AG09309 (cell line): ENCODE data around the gene INSRR.
A peak's percentile ranks its signal among the peaks of the same experiment; 100 is the strongest.

ENCODE experiments used
- DNase-seq: peaks from one replicate; pipeline ENCODE4 v3.0.0-alpha.2; 2010; ENCODE audit warnings: low read depth
- H3K4me3 ChIP-seq: 2 replicates; pipeline ENCODE4 v1.5.1; 2011; ENCODE audit warnings: mild to moderate bottlenecking, low read depth, low read length, moderate library complexity; ENCODE audit not compliant: control insufficient read depth
- TF ChIP-seq, protein P1 (sequence below): IDR thresholded peaks from 2 replicates; pipeline ENCODE4 v1.5.1; 2011; ENCODE audit warnings: mild to moderate bottlenecking, low read depth, low read length, inconsistent platforms; ENCODE audit not compliant: insufficient read depth, control insufficient read depth; ENCODE audit errors: missing control alignments

Gene INSRR

DNA sequence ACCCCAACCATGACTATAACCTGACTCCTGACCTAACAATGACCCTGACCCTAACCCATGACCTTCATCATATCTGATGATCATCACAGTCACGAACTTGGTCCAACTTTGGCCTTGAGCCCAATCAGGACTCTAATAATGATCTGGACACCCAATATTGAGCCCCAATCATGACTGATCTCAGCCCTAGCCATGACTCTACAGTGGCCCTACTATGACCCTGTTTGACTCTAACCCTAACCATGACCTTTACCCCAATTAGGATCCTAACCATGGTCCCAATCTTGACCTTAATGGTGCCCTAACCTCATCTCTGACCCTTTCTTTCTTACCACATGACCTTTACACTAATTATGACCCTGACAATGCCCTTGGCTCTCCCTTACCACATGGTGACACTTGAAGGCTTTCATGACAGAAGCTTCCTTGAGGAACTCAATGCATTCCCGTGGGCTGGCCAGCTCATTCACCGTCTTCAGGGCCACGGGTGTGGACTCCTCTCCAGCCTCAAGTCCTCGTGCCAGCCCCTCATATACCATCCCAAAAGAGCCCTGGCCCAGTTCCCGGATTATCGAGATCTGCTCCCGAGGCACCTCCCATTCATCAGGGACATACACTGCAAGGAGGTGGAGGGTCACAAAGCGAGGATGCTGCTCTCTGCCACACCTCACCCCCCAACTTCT, 16.2 kb downstream of the INSRR start:
- no peak overlapping the region for H3K4me3 ChIP-seq
- no peak for DNase-seq
- TF ChIP-seq, protein P1, sequence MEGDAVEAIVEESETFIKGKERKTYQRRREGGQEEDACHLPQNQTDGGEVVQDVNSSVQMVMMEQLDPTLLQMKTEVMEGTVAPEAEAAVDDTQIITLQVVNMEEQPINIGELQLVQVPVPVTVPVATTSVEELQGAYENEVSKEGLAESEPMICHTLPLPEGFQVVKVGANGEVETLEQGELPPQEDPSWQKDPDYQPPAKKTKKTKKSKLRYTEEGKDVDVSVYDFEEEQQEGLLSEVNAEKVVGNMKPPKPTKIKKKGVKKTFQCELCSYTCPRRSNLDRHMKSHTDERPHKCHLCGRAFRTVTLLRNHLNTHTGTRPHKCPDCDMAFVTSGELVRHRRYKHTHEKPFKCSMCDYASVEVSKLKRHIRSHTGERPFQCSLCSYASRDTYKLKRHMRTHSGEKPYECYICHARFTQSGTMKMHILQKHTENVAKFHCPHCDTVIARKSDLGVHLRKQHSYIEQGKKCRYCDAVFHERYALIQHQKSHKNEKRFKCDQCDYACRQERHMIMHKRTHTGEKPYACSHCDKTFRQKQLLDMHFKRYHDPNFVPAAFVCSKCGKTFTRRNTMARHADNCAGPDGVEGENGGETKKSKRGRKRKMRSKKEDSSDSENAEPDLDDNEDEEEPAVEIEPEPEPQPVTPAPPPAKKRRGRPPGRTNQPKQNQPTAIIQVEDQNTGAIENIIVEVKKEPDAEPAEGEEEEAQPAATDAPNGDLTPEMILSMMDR = no peak

- TF ChIP-seq, protein P1 = no peak
- H3K4me3 ChIP-seq = no peak overlapping the region
- no peak for DNase-seq
These were observed 17.5 kb downstream of the INSRR start for GRCh38 chr1:156841295-156841855.

DNA sequence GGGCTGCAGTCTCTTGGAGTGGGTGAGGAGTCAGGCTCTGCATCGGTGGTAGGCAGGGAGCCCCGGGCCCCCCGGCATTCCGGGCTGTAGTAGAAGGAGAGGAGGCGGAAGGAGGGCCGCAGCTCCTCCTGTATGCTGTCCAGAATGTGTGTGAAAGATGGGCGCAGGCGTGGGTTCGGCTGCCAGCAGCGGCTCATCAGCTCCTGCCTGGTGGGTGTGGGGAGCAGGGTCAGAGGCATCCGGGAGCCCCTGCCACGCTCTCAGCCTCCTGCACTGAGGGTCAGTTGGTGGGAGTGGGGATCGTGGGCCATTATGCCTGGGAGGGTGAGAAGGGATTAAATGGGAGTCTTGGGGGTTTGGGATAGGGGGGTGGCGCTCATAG, 18.0 kb downstream of the INSRR start:
- DNase-seq = no peak
- no peak overlapping the region for H3K4me3 ChIP-seq
- TF ChIP-seq, protein P1 = no peak

GRCh38 chr1:156840186-156840897, 18.6 kb downstream of the INSRR start:
- H3K4me3 ChIP-seq = no peak overlapping the region
- DNase-seq = no peak
- TF ChIP-seq, protein P1 = no peak

- TF ChIP-seq, protein P1 = no peak
- no peak for DNase-seq
- H3K4me3 ChIP-seq = no peak overlapping the region
These were observed 19.3 kb downstream of the INSRR start for GRCh38 chr1:156839426-156840109.

DNA sequence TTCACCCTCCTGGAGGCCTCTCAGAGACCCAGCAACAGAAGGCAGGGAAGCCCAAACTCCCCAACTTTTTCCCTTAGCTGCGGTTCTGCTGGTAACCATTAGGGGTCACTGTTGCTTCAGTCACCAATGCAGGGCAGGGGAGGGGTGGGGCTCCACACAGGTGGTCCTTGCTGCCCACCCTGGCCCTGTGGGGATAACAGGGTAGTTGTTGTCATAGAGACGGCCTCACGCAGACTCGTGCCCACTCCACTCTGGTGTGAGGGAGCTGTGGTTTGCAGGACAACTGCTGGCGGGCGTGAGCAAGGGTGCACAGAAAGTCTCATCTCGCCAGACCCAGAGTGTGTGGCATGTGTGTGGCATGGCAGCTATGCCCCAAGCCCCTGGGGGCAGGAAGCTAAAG, 19.9 kb downstream of the INSRR start:
- DNase-seq = no peak
- TF ChIP-seq, protein P1 = peak; percentile 91
- H3K4me3 ChIP-seq = no peak overlapping the region
